Keratinocyte (primary cell): Measurements from ENCODE around the gene RNF183.

Experiments used
- CTCF ChIP-seq, 3 experiments: IDR thresholded peaks in 1 of 3; conservative IDR thresholded peaks in 1 of 3; optimal IDR thresholded peaks in 1 of 3; 2 replicates in 2 of 3; 3 replicates in 1 of 3; pipeline versions ENCODE3 to v1.5.1; 2011; ENCODE audit warnings: low read length in 3 of 3, mild to moderate bottlenecking in 3 of 3, moderate library complexity in 2 of 3, control low read depth in 1 of 3, inconsistent platforms in 1 of 3; ENCODE audit not compliant: insufficient read depth in 2 of 3; ENCODE audit errors: extremely low read depth in 1 of 3
- EZH2 ChIP-seq: IDR thresholded peaks from one replicate; pipeline ENCODE4 v1.6.1; 2012; ENCODE audit warnings: inconsistent platforms, mild to moderate bottlenecking, low read length, moderate library complexity

GRCh38 chr9:113328045-113328782, 25.0 kb upstream of the RNF183 start:
- TF ChIP-seq CTCF (optimal IDR thresholded peaks at IDR 0.05 in 1 of 3, IDR thresholded peaks at IDR 0.05 in 1 of 3, conservative IDR thresholded peaks at IDR 0.05 in 1 of 3; ENCODE audit: extremely low read depth in 1 of 3, insufficient read depth in 2 of 3, low read length in 3 of 3) (no peak), EZH2 (no peak)
